Measurements from ENCODE around the gene PRPF40B.
"Not testable (repeated sequence)": the region's sequence is repeated elsewhere in the genome, so short reads cannot be mapped to it uniquely, and the experiment has no call there.

PRPF40B gene

DNA sequence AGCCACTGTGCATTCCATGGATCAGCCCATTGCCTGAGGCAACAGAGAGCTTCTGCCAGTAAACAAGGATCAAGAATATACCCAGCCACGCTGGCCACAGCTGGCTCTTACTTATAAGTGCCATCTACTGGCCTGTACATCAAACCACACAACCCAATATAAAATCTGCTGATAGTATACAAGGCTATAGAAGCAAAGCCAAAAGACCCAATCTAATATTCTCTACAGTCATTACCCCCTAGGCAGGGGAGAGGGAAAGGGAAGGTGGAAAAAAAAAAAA lies 13.5 kb upstream of the PRPF40B start:
- DNase-seq = no peak

DNA sequence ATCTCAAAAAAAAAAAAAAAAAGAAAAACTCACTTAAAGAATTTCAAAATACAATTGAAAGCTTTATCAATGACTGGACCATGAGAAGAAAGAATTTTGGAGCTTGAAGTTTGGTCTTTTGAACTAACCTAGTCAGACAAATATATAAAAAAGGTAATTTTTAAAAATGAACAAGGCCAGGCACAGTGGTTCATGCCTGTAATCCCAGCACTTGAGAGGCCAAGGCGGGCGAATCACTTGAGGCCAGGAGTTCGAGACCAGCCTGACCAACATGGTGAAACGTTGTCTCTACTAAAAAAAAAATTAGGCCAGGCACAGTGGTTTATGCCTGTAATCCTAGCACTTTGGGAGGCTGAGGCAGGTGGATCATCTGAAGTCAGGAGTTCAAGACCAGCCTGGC lies 12.6 kb upstream of the PRPF40B start:
- DNase-seq = not testable (repeated sequence)

DNA sequence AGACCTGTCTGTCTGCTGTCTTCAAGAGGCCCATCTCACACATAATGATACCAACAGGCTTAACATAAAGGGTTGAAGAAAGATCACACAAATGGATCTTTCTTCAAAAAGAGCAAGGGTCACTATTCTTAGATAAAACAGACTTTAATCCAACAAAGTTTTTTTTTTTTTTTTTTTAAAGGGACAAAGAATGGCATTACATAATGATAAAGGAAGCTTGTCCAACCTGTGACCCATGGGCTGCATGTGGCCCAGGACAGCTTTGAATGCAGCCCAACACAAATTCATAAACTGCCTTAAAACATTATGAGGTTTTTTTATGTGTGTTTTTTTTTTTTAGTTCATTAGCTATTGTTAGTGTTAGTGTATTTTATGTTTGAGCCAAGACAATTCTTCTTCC lies 11.2 kb upstream of the PRPF40B start:
- no peak for DNase-seq

DNA sequence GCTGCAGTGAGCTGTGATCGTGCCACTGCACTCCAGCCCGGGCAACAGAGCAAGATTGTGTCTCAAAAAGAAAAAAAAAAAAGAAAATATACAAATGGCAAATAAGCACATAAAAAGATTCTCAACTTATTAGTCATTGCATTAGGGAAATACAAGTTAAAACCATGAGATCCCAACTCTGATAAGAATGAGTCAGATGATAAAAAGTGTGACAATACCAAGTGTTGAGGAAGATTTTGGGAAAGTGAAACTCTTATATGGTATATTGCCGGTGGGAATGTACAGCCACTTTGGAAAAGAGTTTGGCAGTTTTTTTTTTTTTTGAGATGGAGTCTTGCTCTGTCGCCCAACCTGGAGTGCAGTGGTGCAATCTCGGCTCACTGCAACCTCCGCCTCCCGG lies 7.6 kb upstream of the PRPF40B start:
- no peak for DNase-seq

DNA sequence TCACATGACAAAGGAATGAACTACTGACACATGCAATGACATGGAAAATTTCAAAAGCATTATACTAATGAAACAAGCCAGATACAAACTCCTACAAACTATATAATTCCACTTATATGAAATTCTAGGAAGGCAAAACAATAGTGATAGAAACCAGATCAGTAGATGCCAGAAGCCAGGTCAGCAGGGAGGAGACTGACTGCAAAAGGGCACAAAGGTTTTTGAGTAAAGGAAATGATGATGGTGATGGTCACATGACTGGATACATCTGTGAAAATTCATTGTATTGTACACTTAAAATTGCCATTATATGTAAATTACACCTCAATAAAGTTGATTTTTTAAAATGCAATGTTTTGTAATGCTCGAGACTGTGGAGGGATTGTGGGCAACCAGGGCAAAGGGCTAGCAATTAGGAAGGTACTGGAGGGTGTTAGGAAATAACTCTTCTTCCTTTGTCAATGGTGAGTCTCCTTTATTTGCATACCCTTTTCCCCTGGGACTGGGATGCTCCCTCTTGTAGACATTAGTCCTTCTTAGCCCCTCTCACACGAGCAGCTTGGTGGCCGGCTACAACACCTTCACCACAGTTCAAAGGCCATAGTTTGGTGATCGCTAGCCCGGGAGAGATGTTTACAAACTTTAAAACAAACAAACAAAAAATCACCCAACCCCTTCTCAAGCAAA lies 6.7 kb upstream of the PRPF40B start:
- no peak for DNase-seq

DNA sequence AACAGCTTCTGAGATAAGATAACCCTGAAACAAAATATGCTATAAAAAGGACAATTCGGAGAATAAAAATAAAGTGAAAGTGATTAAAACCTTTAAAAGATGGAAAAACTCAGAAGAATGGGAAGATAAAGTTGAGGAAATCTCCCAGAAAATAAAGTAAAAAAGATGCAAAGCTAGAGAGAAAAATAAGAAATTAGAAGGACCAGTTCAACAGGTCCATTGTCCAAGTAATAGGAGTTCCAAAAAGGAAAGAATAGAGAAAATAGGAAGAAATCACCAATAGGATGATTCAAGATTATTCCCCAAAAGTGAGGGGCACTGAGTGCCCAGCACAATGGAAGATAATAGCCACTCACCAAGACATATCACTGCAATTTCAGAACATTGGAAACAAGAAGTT lies 4.8 kb upstream of the PRPF40B start:
- no peak for DNase-seq

DNA sequence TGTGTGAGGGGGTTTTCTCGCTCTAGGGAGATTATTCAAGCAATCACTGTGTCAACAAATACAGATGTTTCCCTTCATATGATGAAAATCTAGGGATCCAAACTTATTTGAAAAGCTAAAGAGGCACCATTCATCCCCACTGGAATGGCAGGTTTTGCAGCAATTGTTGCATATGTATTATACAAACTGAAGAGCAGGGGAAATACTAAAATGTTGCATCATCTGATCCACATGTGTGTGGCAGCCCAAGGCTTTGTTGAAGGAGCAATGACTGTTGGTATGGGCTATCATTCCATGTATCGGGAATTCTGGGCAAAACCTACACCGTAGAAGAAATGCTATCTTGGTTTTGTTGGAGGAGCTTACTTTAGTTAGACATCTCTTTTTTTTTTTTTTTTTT lies 4.1 kb upstream of the PRPF40B start:
- DNase-seq = no peak

DNA sequence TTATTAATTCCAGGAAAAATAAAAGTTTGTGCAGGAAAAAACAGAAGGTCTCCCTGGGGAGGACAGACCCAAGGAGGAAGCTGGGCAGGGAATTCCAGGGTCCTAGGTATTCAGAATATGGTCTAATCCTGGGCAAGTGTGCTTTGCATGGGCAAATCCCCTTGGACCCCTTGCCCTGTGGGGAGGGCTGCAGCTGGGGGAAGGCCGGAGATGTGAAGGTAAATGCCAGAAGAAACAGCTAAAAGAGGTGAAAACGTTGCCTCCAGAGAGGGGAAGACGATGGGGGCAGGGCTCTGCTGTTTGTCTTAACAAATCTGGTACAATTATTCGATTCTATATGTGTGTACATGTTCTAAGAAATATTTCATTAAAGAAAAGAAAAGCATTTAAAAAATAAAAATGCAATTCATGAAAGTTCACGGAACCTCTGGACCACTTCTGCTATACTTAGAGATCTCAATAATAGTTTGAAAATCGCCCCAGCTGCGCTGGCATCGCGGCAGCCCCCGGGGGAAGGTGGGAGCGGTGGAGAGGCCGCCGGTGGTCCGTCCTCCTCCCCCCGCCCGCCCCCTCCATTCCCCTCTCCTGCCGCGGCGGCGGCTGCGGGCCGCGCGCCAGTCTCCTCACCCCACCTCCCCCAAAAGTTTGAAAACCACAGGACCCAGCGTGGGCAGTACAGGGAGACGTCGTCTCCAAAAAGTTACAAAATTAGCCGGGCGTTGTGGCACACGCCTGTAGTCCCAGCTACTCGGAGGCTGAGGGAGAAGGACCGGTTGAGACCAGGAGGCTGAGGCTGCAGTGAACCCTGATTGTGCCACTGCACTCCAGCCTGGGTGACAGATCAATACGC lies 1.5 kb upstream of the PRPF40B start:
- DNase-seq = no peak

DNA sequence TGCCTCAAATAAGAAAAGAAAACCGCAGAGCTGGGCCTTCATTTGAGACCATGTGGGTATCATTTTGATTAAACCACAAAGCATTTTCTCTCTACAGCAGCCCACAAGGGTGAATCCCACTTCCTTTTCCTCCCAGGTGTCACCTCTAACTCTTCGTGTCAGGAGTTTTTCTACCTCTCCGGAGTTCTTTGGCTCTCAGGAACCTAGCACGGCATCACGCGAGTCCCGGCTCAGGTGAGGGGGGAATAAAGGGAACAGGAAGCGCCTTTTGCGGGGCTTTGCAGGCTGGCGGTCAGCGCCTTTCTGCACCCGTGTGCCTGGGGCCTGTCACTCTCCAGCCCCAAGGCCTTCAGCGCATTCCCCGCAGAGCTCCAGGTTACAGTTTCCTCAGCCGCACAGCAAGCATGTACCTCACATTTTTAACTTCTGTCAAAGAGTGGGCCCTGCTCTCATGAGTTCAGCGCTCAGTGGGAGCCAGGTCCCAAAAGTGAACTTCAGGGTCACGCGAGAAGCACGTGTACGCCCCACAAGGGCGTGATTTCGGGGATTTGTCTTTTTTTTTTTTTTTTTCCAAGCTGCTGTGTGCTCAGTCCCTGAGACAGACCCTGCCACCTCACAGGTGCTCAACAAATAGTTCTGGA lies 740 bp upstream of the PRPF40B start:
- no peak for DNase-seq

DNA sequence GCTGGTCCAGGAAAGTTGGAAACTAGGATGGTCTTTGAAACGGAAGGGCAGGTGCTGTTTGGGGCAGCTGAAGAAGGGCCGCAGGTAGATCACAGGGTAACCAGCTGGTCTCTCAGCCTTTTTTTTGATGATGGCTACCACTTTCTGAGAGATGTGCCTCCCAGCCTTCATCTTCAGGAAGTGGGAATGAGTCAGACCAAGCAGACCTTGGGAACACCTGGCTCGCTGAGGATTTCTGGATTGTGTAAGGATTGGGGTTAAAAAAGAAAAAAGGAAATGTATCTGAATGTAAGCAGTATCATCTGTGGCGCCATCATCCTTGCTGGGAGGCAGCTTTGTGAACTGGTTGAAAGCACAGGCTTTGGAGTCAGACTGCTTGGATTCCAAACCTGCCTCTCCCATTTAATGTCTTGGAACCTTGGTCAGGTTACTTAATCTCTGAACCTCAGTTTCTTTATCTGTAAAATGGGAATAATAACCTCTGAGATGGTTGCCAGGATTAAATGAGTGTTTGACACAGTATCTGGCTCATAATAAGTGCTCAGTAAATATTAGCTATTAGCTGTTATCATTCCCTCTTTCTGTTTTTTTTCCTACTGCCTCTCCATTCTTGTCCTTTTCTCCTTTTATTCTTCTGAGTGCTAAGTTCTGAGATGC lies 1.7 kb downstream of the PRPF40B start:
- DNase-seq = no peak

DNA sequence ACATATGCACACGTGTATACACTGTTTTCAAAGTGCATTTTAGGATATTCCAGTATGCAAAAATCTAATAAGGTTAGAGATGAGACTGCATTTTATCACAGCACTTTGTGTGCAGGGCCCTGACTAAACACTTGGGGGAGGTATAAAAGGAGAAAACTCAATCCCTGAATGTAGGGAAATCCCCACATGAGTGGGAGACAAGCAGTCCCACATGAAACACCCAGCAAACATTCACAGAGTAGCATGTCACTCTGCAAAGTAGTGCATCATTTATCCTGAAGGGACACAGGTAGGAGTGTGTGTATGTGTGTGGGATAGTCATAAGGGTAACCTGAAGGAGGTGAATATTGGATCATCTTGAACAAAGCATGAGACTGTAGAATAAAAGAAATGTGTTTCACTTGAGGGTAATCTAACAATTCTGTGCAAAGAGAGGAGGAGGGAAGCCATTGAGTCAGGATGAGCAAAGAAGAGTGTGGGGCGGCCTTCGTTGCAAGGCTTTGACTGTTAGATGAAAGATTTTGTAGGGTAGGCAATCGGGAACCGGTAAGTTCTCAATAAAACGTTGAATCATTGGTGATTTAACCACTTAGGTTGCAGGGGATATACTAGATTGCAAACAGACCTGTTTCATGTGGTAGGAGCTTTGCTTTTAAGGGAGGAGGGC lies 2.9 kb downstream of the PRPF40B start:
- DNase-seq = no peak

DNA sequence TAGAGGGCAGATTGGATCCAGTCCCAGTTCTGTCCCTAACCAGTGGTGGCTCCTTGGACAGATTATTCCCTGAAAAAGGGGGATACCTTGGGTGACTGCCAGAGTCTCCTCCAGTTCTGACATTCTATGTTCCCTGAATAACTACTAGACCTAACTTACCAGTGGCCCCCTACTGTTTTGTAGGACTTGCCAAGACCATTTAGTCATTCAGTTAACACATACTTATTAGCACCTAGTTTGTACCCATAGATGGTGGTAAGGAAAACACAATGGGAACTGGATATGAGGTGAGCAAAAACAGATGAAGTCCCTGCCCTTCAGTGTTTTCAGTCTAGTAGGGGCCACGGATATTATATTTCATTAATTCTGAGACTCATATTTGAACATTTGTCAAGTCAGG lies 3.5 kb downstream of the PRPF40B start:
- DNase-seq = no peak

DNA sequence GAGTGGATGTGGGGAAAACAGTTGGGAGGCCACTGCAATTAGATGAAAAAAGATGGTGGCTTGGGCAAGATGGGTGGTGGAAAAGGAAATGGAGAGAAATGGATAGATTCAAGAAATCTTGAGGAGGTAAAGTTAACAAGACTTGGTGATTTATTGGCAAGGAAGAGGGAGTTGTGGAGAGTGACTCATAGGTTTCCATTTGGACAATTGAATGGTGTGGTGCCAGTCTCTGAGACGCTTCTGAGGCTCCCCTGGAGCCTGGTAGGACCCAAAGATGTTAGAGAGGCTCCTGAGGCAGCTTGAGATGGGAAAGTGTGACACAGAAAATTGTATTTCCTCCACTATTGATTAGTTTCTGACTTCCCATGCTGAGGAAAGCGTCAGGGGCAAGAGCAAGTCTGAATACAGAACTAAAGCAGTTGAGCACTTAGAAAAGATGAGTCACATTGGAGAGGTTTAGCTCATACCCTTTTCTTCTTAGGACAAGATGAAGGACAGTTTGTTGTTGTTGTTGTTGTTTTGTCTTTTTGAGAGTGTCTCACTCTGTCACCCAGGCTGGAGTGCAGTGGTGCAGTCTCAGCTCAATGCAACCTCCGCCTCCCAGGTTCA lies 4.5 kb downstream of the PRPF40B start:
- DNase-seq = no peak

DNA sequence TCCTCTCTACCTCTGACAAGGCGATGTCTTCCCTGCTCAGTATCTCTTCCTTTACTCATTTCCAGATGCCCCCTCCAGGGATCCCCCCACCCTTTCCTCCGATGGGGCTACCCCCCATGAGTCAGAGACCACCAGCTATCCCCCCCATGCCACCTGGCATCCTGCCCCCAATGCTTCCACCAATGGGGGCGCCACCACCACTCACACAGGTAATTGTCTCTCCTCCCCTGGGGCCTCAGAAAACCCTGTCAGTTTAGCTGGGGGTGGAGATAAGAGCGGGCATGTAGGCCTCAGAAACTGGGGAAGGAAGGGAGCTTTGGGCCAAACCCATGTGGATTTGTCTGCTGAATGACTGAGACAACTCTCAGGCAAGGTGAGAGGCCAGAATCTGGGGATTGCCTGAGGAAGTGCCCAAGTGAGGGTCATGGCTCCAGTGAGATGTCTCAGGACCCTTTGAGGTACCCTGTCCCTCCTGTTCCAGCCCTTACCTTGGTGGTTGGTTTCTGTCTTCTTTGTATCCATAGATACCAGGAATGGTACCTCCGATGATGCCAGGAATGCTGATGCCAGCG lies 8.1 kb downstream of the PRPF40B start:
- DNase-seq = no peak

DNA sequence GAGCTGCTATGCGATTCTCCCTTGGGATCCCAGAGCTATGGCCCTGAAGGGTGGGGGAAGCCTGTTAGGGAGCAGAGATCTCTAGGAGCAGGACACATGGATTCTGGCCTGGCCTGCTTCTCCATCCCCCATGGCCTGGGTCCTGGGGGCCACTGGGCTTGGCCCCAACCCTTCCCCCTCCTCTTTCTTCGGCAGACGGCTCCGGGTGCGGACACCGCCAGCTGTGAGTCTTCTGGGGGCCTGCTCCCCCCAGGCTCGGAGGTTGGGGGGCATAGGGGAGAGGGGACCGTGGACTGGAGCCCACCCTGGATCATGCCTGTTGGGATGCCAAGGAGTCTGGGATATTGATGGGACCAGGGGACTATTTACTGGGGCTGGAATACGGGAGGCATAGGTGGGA lies 9.0 kb downstream of the PRPF40B start:
- no peak for DNase-seq

DNA sequence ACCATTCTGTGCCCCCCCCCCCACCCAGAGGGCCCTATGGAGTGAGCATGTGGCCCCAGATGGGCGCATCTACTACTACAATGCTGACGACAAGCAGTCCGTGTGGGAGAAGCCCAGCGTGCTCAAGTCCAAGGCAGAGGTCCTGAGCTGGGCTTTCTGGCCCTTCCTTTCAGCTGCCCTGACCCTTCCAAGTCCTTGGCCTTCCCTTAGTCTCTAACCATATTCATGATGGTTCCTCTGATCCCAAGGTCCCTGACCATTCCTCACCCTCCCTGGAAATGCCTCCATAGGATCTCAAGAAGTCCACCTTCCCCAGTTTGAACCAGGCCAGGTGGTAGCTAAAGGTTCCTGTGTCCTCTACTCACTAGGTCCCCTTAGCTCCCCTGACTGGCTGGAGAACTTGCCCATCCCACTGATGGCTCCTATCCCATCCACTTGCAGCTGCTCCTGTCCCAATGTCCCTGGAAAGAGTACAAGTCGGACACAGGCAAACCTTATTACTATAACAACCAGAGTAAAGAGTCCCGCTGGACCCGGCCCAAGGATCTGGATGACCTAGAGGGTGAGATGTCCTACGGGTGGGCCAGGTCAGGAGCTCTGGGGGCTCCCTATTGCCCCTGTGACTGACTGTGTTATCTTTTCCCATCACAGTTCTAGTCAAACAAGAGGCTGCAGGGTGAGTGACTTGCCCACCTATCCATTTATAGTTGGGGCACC lies 9.8 kb downstream of the PRPF40B start:
- DNase-seq = no peak

DNA sequence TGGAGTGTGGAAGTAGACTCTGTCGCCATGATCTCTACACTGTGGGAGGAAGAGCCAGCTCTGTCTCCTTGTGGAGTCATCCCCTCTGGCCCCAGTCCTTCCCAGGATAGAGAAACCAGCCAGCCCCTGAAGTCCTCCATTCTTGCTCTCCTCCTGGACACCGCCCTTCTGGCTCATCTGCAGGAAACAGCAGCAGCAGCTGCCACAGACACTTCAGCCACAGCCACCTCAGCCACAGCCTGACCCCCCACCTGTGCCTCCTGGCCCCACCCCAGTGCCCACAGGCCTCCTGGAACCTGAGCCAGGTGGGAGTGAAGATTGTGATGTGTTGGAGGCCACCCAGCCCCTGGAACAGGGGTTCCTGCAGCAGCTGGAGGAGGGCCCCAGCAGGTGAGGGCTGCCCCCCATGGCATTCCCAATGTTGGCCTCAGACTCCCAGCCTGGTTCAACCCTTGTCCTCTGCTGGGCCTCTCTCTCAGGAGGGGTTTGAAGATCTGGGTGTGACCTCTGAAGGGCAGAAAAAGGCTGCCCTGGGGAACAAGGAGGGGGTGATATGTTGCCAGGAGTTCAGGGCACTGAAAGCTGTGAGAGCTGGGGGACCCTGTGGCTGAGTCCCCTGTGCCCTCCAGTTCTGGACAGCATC lies 10.5 kb downstream of the PRPF40B start:
- no peak for DNase-seq

DNA sequence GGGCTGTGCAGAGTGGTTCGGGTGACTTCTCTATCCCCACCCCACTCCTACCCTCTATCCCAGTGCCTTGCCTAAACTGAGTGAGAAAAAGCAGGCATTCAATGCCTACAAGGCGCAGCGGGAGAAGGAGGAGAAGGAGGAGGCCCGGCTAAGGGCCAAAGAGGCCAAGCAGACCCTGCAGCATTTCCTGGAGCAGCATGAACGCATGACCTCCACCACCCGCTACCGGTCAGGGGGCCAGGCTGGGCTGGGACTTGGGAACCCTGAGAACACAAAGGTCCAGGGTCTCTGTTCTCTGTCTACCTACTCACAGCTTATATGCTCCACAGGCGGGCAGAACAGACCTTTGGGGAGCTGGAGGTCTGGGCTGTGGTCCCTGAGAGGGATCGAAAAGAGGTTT lies 11.7 kb downstream of the PRPF40B start:
- DNase-seq = no peak

DNA sequence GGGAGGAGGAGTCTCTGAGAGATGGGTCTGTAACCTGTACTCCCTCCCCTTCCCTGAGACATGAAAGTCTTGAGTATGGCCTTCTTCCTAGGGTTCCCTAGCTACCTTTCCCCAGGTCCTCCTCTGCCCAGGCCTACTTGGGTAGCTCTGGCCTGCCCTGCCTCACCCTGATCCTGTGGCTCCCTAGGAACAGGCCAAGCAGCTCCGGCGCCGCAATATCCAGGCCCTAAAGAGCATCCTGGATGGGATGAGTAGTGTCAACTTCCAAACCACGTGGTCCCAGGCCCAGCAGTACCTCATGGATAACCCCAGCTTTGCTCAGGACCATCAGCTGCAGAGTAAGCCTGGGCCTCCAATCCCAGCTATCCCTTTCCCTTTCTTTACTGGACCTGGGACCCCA lies 12.3 kb downstream of the PRPF40B start:
- no peak for DNase-seq

DNA sequence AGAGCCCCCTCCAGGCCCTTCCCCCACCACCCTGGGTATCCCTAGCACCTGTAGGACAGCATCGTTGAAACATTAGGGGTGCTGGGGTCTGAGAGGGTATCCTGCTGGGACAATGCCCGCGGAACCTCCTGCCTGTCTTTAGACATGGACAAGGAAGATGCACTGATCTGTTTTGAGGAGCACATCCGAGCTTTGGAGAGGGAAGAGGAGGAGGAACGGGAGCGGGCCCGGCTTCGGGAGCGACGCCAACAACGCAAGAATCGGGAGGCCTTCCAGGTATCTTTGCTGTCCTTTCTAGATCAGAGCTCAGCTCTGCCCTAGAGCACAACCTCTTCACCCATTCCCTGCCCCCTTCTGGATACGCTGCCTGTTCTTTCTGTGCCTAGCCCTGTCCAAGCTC lies 13.2 kb downstream of the PRPF40B start:
- no peak for DNase-seq

Measured in activated gamma-delta T cell (primary cell).